Breast epithelium (tissue), 3 donors: ENCODE data around the gene PRSS57.

Experiments
- POLR2A ChIP-seq: fragments of 450-650 bp; IDR thresholded peaks from one replicate; pipeline ENCODE4 v1.6.1; 2016; ENCODE audit warnings: antibody characterized with exemption, mild to moderate bottlenecking, moderate library complexity
- POLR2AphosphoS5 ChIP-seq, 3 donors: sonication (generic); formaldehyde crosslinking; IDR thresholded peaks; one replicate each; pipeline ENCODE4 v1.6.1; 2017; ENCODE audit warnings: antibody characterized with exemption in 3 of 3
- TF ChIP-seq, protein P1 (sequence below), 3 donors: fragments of 450-650 bp; IDR thresholded peaks; one replicate each; pipeline ENCODE4 v1.5.1; 2016 to 2017; ENCODE audit warnings: antibody characterized with exemption in 3 of 3, mild to moderate bottlenecking in 3 of 3, moderate library complexity in 3 of 3

DNA sequence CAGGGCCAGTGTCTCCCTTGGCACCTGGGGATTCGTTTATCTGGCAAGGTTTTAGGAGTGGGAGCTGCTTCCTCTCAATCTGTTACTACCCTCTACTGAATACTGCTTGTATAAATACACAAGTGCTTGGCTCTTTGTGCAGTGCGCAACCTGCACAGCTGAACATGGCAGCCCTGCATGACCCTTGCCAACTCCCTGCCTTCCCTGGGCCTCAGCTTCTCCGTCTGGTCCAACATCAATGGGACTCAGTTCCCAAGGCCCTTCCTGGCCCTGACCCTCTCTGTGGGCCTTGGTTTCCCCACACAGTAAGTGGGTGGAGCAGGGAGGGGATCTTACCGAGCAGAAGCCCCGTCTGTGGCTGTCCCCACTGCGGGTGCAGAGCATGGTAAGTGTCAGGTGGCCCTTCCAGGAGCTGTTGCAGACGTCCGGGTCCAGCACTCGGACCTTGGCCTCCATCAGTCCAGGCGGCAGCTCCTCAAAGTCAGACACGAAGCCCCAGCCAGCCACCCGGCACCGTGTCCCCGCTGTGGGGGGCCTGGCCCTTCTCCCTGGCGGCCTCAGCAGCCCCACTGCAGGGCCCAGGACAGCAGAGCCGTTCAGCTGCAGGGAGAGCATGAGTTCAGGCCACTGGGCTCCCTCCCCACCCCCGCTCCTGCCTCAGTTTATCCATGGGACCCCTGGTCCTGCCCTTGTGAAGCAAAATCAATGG lies 8.5 kb downstream of the PRSS57 start:
- no peak for TF ChIP-seq POLR2A
- TF ChIP-seq, protein P1, sequence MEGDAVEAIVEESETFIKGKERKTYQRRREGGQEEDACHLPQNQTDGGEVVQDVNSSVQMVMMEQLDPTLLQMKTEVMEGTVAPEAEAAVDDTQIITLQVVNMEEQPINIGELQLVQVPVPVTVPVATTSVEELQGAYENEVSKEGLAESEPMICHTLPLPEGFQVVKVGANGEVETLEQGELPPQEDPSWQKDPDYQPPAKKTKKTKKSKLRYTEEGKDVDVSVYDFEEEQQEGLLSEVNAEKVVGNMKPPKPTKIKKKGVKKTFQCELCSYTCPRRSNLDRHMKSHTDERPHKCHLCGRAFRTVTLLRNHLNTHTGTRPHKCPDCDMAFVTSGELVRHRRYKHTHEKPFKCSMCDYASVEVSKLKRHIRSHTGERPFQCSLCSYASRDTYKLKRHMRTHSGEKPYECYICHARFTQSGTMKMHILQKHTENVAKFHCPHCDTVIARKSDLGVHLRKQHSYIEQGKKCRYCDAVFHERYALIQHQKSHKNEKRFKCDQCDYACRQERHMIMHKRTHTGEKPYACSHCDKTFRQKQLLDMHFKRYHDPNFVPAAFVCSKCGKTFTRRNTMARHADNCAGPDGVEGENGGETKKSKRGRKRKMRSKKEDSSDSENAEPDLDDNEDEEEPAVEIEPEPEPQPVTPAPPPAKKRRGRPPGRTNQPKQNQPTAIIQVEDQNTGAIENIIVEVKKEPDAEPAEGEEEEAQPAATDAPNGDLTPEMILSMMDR (IDR thresholded peaks at IDR 0.05), result no peak
- no peak for TF ChIP-seq POLR2AphosphoS5 (IDR thresholded peaks at IDR 0.05)
